Umbilical cord (tissue), 2 donors: ENCODE results near the gene LILRA1. TPM values are rescaled to one million over a fixed set of nuclear protein-coding genes. Genes with fewer than 3 reads are reported as not detected.
"Not testable (repeated sequence)": the region's sequence is repeated elsewhere in the genome, so short reads cannot be mapped to it uniquely, and the experiment has no call there.

Experiments
- DNase-seq: peaks from one replicate; pipeline ENCODE4 v3.0.0-alpha.2; 2015; ENCODE audit warnings: low spot score
- total RNA-seq: library from RNA; depleted of rRNA; stranded (reverse); fragments of >200 nt; gene quantifications from one replicate; pipeline ENCODE4 v1.2.3, GENCODE V29; 2014; ENCODE audit warnings: low replicate concordance; ENCODE audit not compliant: insufficient read depth

The LILRA1 gene
- total RNA-seq, 1 donor from 2014 or later: 1.4 TPM

DNA sequence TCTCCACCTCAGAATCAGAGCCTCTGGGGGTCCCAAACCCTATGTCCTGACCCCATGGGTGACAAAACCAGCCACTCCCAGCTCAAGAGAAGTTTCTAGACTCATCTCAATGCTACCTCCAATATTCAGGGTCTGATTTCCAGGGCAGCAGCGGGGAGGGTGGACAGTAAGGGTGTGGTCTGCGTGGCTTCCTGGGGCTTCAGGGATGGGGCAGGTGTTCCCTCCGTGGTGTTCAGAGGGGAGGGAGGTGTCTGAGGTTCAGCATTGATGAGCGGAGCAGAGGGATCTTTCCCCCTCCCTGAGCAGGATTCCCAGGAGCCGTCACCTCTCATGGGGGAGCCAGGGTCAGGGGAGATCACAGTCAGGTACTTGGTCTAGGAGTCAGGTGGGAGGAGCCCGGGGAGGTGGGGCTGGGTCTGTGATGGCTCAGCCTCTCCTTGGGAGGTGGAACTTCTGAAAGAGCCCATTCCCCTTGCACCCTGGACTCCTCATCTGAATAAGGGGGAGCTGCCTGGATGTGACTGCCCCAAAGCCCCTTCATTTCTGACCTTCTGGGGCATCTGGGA, 16.9 kb upstream of the LILRA1 start:
- DNase-seq: no peak

DNA sequence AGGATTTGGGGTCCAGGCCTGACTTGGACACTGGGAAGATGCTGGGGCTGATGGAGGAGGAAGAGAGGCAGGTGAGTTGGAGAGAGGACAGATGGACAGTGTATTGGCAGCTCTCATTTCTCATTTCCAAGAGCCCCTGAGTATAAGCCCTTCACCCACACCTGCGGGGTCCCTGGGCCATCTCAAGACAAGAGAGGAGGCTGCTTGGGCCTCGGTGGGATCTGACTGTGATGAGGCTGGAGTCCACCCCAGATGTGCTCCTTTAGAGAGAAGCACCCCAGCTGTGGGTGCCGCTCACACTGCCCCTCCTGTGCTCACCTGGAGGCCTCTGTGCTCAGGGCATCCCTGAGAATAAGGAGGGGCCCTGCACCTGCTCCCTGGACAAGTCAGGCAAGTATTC, 16.1 kb upstream of the LILRA1 start:
- no peak for DNase-seq

DNA sequence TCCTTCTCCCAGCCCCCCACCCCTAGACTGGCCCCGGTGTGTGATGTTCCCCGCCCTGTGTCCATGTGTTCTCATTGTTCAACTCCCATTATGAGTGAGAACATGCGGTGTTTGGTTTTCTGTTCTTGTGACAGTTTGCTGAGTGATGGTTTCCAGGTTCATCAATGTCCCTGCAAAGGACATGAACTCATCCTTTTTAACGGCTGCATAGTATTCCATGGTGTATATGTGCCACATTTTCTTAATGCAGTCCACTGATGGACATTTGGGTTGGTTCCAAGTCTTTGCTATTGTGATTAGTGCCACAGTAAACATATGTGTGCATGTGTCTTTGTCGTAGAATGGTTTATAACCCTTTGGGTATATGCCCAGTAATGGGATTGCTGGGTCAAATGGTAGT, 15.2 kb upstream of the LILRA1 start:
- DNase-seq: not testable (repeated sequence)

DNA sequence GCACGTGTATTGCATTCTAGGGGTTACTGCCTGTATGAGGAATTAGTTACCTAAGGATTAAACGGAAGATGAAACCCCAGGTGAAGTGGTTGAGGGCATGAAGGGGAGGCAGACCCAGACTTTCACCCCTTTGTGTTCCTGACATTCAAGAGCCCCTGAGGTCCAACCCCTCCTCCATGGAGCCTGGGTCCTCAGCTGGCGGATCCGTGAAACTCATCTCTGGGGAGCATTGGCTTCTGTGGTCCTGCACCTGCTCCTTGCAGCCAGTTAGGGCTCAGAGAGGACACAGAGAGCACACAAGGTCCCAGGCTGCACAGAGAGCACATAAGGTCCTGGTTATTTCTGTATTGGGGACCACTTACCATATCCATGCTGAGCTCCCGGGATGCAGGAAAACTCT, 7.0 kb upstream of the LILRA1 start:
- no peak for DNase-seq

DNA sequence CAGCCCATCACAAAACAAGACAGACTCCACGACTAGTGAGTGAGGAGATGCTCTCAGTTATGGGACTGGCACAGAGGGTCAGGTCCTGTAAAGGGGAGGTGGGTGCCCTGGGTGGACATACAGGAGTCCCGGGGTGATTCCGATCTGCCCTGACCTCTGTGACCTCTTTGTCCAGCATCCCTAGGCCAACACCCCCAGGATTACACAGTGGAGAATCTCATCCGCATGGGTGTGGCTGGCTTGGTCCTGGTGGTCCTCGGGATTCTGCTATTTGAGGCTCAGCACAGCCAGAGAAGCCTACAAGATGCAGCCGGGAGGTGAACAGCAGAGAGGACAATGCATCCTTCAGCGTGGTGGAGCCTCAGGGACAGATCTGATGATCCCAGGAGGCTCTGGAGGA, 6.4 kb upstream of the LILRA1 start:
- DNase-seq: no peak

DNA sequence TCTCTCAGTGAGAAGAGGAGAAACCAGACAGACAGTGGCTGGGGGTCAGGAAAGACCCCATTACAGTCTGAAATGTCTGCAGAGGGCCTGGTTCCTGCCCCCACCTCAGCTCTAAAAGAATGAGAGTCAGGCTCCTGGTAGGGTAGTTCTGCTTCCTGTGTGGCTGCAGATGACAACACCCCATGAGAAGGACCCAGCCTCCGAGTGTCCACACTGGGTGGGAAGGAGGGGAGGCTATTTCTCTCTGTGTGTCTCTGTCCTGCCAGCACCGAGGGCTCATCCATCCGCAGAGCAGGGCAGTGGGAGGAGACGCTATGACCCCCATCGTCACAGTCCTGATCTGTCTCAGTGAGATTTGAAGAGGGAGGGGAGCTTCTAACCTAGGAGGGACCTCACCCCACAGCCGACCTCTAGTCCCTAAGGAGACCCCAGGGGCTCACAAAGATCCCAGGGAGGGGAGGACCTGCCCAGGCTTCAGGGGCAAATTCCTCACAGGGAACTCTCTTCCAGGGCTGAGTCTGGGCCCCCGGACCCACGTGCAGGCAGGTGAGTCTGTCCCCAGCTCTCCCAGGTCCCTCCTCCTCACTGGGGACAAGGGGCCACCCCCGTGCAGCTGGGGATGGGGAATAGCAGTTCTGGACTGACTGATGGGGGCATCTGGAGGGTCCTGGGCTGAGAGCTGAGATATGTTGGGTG, 647 bp downstream of the LILRA1 start:
- not testable (repeated sequence) for DNase-seq

DNA sequence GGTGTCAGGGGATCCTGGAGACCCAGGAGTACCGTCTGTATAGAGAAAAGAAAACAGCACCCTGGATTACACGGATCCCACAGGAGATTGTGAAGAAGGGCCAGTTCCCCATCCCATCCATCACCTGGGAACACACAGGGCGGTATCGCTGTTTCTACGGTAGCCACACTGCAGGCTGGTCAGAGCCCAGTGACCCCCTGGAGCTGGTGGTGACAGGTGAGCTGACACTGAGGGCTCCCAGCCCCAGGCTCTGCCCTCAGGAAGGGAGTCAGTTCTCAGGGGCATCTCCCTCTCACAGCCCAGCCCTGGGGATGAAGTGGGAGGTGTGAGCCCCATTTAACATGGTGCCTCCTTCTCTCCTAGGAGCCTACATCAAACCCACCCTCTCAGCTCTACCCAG, 1.3 kb downstream of the LILRA1 start:
- no peak for DNase-seq

DNA sequence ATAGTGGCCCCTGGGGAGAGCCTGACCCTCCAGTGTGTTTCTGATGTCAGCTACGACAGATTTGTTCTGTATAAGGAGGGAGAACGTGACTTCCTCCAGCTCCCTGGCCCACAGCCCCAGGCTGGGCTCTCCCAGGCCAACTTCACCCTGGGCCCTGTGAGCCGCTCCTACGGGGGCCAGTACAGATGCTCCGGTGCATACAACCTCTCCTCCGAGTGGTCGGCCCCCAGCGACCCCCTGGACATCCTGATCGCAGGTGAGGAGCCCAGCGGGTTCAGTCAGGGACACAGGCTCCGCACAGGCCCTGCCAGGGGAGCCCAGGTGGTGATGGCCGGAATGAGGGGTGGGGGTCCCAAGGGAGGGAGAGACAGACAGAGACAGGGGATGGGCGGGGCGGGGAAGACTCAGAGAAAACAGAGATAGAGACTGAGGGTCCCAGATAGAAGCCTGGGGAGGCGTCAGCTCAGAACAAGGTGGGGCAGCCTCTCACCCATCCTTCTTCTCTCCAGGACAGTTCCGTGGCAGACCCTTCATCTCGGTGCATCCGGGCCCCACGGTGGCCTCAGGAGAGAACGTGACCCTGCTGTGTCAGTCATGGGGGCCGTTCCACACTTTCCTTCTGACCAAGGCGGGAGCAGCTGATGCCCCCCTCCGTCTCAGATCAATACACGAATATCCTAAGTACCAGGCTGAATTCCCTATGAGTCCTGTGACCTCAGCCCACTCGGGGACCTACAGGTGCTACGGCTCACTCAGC, 2.4 kb downstream of the LILRA1 start:
- DNase-seq: not testable (repeated sequence)

DNA sequence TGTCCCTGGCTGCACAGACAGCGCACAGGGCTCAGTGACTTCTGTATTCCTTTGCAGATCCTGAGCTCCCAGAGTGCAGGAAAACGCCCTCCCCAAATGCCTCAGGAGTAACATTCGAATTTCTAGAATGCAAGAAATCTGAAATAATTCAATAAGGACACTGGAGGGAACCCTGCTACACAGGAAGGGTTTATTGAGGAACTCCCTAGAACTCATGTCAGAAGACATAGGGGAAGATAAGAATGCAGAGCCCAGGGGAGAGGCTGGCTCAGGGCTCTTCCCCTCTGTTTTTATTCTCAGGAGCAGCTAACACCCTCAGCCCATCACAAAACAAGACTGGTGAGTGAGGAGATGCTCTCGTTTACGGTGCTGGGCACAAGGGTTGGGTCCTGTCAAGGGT, 6.8 kb downstream of the LILRA1 start:
- DNase-seq: no peak

DNA sequence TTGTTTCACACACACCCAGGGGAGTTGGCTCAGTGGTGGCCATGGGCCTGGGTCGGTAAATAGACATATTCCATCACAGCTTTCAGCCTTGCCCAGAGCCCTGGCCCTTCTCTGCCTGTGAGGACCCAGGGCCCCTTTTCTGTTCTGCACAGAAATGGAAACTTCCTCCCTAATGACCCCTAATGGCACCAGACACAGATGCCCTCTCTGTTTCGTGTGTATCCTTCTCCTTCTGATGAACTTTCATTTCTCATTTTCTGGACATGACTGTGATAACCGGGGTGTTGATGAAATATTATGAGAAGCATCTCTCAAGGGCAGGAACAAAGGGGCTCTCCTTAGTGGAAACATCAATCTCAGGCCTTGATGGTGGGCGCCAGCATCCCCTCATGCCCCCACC, 12.8 kb downstream of the LILRA1 start:
- no peak for DNase-seq

DNA sequence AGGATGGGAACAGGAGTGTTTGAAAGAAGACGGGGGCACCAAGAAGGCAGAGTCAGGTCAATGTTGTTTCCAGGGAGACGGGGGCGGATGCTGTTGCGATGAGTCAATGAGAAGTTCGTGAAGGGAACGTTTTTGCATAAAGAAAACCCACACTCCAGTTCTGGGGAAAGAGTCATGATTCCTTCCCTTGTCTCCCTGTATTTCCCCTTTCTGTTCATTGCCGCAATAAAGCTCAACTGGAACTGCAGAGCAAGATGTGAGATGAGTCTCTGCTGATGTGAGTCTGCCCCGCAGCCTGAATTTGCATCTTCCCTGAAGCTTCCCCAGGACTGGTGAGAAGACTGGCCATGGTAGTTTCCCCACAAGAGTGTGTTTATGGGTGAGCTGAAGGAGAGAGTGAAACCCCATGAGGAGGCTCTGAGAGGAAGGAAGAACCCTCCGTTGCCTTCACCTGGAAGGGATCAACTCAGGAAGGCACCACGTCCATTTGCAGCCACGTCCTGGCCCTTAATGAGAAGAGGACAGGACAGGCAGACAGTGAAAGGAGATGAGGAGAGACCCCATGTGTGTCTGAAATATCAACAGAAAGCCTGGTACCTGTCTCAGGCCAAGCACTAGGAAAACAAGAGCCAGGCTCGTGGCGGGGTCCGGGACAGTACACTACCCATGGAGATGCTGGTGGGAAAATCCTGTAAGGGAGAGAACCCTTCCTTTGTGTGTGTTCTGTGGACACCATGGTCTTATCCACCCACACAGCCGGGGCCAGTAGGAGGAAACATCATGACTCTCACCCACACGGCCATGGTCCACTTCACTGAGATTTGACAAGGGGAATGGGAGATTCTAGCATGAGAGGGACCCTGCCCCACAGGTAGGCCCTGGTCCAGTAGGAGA, 13.7 kb downstream of the LILRA1 start:
- DNase-seq: no peak

DNA sequence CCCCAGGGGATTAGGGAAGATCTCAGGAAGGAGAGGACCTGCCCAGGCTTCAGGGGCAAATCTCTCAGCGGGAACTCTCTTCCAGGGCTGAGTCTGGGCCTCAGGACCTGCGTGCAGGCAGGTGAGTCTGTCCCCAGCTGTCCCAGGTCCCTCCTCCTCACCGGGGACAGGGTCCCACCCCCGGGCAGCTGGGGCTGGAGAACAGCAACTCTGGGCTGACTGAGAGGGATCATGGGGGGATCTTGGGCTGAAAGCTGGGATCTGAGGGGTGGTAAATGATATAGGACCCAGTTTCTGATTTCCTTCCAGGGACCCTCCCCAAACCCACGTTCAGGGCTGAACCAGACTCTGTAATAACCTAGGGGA, 14.3 kb downstream of the LILRA1 start:
- DNase-seq: no peak

DNA sequence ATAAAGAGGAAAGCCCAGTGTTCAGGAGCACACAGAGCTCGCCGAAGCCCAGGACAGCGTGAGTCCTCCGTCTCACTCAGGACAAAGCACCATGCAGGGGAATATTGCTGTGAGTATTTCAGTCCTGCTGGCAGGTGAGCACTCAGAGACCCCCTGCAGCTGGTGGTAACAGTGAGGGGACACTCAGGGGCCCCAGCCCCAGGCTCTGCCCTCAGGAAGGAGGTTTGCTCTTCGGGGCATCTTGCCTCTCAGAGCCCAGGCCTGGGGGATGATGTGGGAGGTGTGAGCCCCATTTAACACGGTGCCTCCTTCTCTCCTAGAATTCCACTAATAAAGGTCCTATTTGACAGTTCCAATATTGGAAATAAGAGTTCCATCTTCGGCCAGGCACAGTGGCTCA, 14.8 kb downstream of the LILRA1 start:
- DNase-seq: no peak

DNA sequence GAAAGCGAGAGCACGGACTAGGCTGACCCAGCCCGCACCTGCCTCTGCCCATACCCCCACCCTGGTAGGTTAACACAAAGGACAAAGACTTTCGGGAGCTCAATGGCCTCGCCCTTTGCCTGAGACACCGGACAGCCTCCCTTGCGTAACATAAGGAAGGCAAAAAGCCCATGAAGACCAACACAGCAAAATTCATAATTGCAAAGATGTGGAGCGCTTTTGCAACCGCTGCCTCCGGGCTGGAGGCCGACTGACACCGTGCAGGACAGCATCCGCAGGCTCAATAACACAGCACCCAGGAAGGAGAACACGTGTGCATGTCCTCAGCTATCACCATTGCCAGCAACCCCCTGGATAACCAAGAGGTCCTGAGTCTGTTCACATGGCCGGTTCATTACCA, 15.4 kb downstream of the LILRA1 start:
- no peak for DNase-seq

DNA sequence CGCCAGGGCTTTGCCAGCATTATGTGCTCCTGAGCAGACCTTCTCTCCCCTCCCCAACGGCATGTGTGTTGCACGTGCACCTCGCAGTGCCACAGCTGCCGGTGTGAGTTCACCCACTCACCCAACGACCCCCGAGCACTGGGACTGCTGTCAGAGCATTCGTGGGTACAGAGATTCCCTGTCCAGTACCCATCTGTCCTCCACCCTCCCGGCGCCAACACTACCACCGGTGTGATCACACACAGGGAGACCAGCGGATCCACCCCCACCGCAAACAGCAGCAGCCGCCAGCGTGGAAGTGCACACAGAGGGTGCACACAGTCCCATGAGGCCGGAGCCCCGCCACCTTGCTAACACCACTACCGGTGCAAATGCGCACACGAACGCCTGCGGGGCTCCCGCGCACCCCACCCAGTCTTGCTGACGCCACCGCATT, 15.9 kb downstream of the LILRA1 start:
- no peak for DNase-seq

DNA sequence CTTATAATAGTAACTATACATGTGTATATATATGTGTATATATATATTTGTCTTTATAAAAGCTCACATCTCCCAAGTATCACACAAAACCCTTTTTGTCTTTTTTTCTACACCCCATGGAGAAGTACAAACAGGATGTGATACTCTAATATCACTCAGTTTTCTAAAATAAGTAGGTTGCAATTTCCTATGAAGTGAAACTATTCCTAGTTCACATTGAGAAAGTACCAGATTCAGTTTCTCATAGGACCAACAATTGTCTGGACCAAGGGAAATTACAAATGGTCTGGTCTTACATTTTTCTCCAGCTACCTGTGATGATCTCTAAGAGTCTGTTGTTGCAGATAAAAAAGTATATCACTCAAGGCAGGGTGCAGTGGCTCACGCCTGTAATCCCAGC, 19.0 kb downstream of the LILRA1 start:
- no peak for DNase-seq

DNA sequence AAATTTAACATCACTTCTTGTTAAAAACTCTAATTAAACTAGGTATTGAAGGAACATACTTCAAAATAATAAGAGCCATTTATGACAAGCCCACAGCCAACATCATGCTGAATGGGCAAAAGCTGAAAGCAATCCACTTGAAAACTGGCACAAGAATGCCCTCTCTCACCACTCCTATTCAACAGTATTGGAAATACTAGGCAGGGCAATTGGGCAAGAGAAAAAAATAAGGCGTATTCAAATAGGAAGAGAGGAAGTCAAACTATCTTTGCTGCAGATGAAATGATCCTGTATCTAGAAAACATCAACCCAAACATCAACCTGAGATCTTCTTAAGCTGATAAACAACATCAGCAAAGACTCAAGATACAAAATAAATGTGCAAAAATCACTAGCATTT, 21.3 kb downstream of the LILRA1 start:
- no peak for DNase-seq

DNA sequence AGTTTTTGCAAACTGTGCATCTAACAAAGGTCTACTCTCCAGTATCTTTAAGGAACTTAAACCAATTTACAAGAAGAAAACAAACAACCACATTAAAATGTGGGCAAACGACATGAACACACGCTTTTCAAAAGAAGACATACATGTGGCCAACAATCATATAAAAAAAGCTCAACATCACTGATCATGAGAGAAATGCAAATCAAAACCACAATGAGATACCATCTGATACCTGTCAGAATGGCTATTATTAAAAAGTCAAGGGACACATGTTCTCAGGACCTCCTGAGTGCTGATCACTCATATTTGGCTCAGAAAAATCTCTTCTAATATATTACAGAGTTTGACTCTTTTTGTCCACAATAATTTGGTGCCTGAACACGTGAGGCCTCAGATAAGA, 22.6 kb downstream of the LILRA1 start:
- no peak for DNase-seq

DNA sequence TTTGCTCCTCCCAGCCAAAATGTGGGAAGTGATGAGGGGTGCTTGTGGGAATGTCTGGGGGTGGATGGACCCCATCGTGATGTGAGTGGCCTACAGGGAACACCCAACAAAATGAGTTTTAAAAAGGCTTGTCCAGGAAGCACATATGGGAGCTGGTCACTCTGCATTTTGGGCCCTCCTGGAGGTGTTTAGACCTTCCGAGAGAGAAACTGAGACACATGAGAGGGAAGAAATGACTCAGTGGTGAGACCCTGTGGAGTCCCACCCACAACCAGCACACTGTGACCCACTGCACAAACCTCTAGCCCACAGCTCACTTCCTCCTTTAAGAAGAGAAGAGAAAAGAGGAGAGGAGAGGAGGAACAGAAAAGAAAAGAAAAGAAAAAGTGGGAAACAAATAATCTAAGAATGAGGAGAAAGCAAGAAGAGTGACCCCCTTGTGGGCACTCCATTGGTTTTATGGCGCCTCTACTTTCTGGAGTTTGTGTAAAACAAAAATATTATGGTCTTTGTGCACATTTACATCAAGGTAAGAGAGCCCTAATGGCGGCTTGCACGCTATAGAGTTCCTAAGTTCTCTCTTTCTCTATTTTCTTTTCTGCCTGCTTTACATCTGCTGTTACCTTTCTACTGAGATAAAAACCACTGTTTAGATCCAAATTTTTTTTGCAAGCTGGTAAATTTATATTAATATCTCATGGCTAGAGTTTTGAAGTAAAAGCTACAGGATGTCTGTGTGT, 23.6 kb downstream of the LILRA1 start:
- no peak for DNase-seq

DNA sequence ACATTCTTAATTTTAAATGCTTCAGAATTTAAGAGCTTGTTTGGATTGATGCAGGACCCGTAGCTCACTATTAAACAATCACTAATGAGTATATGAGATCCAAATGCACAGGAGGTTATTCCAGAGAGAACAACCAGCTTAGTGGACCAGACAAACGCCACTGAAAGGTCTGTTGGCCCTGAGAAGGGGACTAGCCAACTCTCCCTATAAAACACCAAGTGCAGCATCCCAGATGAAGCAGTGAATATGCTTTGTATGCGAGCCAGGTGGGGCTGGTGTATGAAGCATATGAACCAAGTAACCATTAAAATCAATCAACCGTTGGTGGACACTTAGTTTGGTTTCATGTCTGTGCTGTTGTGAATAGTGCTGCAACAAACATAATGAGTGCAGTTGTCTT, 27.0 kb downstream of the LILRA1 start:
- DNase-seq: no peak

DNA sequence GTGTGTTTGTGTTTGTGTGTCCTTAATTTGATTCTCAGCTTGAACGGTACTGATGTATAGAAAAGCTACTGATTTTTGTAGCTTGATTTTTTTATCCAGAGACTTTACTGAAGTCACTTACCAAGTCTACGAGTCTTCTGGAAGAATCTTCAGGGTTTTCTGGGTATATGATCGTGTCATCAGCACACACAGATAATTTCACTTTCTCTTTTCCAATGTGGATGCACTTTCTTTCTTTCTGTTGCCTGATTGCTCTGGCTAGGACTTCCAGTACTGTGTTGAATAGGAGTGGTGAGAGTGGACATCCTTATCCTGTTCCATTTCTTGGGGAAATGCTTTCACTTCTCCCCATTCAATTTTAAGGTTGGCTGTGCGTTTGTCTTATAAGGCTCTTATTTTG, 29.0 kb downstream of the LILRA1 start:
- no peak for DNase-seq
